BE2C (cell line): Measurements from ENCODE around the gene FKRP.

Source experiments
- DNase-seq: peaks from one replicate; pipeline ENCODE4 v3.0.0-alpha.2; 2020
- H3K27me3 ChIP-seq: fragments of 250-450 bp; sonication (Bioruptor Pico); 2 replicates; pipeline ENCODE4 v1.5.1; 2020; ENCODE audit warnings: mild to moderate bottlenecking
- H3K36me3 ChIP-seq: fragments of 250-450 bp; sonication (Bioruptor Pico); 2 replicates; pipeline ENCODE4 v1.5.1; 2020; ENCODE audit warnings: mild to moderate bottlenecking
- H3K4me1 ChIP-seq: fragments of 250-450 bp; sonication (Bioruptor Pico); 2 replicates; pipeline ENCODE4 v1.5.1; 2020
- H3K4me3 ChIP-seq: 2 replicates; pipeline ENCODE4 v1.5.1; 2011; ENCODE audit warnings: low read depth, low read length
- H3K9me3 ChIP-seq: fragments of 250-450 bp; sonication (Bioruptor Pico); 2 replicates; pipeline ENCODE4 v1.5.1; 2020
- CTCF ChIP-seq: IDR thresholded peaks from 2 replicates; pipeline ENCODE4 v1.5.1; 2012; ENCODE audit warnings: mild to moderate bottlenecking, low read depth, low read length

Gene FKRP

GRCh38 chr19:46785054-46785979 is 39.5 kb downstream of the FKRP start:
- no peak for DNase-seq
- Histone ChIP-seq H3K9me3 (no peaks in the 10 kb centered on the region), H3K36me3 (peaks cover 62% of the 10 kb centered on the region), H3K27me3 (no peaks in the 10 kb centered on the region), H3K4me1 (no peaks in the 10 kb centered on the region; the same call in 1 of the 2 replicates), H3K4me3 (peak overlapping the region; percentile 100)
- TF ChIP-seq CTCF = no peak

GRCh38 chr19:46785980-46786235 is 40.1 kb downstream of the FKRP start:
- TF ChIP-seq CTCF = no peak
- Histone ChIP-seq H3K36me3 (peaks cover 56% of the 10 kb centered on the region), H3K4me1 (no peaks in the 10 kb centered on the region; the same call in 1 of the 2 replicates), H3K4me3 (peak overlapping the region; percentile 100), H3K9me3 (no peaks in the 10 kb centered on the region), H3K27me3 (no peaks in the 10 kb centered on the region)
- DNase-seq = no peak

GRCh38 chr19:46786236-46787039 is 40.6 kb downstream of the FKRP start:
- H3K36me3 ChIP-seq = peaks cover 51% of the 10 kb centered on the region
- peak overlapping the region; percentile 100 for H3K4me3 ChIP-seq
- peak; percentile 91 for DNase-seq
- no peaks in the 10 kb centered on the region for H3K9me3 ChIP-seq
- H3K4me1 ChIP-seq = no peaks in the 10 kb centered on the region; the same call in 1 of the 2 replicates
- no peak for TF ChIP-seq CTCF
- no peaks in the 10 kb centered on the region for H3K27me3 ChIP-seq

GRCh38 chr19:46787040-46787330 is 41.1 kb downstream of the FKRP start:
- no peaks in the 10 kb centered on the region for H3K9me3 ChIP-seq
- H3K27me3 ChIP-seq = no peaks in the 10 kb centered on the region
- TF ChIP-seq CTCF = no peak
- H3K36me3 ChIP-seq = peaks cover 45% of the 10 kb centered on the region
- H3K4me3 ChIP-seq = peak overlapping the region; percentile 100
- no peaks in the 10 kb centered on the region; the same call in none of the 2 replicates for H3K4me1 ChIP-seq
- no peak for DNase-seq

GRCh38 chr19:46787331-46788261 is 41.7 kb downstream of the FKRP start:
- Histone ChIP-seq H3K4me1 (peaks cover 3% of the 10 kb centered on the region), H3K9me3 (no peaks in the 10 kb centered on the region), H3K27me3 (no peaks in the 10 kb centered on the region), H3K4me3 (peak overlapping the region; percentile 100), H3K36me3 (peaks cover 41% of the 10 kb centered on the region)
- no peak for TF ChIP-seq CTCF
- peak; percentile 84 for DNase-seq
